HG03378 (cell line): ENCODE results near the gene VSIR.

Source experiments
- ATAC-seq: cut with Tn5 transposase; IDR thresholded peaks from one replicate; pipeline ENCODE4 v1.9.1; 2021; ENCODE audit warnings: mild to moderate bottlenecking, moderate library complexity; ENCODE audit not compliant: unreplicated experiment

Gene VSIR

GRCh38 chr10:71765906-71766716, 7.2 kb downstream of the VSIR start:
- no peak for ATAC-seq

DNA sequence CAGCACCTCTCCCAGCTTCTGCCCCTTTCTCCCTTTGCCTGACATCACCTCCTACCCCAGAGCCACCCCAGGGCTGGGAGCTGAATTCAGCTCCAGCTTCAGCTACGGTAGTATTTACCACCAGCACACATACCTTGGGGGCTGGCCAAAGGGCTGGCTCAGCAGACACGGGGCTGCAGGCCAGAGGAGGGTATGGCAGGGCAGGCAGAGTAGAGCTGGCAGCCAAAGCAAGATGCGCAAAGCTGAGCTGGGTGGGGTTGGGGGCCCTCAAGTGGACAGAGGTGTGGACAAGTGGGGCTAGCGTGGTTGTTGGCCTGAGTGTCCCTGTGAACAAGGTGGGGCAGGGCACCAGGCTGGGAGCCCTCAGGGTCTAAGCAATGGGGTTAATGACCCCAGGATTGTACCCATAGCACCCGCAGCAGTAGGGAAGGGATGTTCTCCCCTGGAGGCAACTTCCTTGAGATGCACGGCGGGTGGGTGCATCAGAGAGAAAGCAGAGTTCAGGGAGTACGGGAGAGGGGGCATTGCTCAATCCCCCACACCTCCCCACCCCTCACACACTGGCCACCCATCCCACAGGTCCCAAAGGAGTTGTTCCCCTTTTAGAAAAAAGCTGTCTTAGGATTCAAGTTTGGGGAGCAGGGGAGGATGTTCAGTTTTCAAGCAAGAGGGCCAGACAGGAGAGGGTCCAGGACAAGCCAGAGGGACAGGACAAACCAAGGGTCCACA, 8.0 kb downstream of the VSIR start:
- ATAC-seq = no peak

GRCh38 chr10:71763352-71764127, 9.8 kb downstream of the VSIR start:
- ATAC-seq = no peak

DNA sequence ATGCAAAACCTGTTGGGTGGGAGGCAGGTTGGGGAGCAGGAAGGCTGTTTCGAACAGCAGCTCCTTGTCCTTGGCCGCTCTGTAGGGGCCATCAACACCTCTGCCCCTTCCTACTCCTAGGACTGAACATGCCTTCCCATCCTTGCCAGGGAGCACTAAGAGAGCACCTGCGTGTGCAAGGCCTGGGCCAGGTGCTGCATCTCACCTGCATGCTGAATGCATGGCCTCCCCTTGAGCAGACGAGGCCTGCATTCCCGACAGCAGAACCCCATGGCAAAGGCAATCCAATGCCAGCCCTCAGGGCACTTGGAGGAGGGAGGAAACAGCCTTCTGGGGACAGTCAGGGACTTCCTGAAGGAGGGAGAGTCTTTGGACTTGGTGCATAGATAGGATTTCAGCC, 11.0 kb downstream of the VSIR start:
- ATAC-seq = no peak

GRCh38 chr10:71761541-71762113, 11.7 kb downstream of the VSIR start:
- no peak for ATAC-seq

GRCh38 chr10:71761105-71761511, 12.2 kb downstream of the VSIR start:
- ATAC-seq = no peak

GRCh38 chr10:71757399-71757922, 15.9 kb downstream of the VSIR start:
- ATAC-seq = no peak

GRCh38 chr10:71756311-71757191, 16.8 kb downstream of the VSIR start:
- ATAC-seq = no peak

DNA sequence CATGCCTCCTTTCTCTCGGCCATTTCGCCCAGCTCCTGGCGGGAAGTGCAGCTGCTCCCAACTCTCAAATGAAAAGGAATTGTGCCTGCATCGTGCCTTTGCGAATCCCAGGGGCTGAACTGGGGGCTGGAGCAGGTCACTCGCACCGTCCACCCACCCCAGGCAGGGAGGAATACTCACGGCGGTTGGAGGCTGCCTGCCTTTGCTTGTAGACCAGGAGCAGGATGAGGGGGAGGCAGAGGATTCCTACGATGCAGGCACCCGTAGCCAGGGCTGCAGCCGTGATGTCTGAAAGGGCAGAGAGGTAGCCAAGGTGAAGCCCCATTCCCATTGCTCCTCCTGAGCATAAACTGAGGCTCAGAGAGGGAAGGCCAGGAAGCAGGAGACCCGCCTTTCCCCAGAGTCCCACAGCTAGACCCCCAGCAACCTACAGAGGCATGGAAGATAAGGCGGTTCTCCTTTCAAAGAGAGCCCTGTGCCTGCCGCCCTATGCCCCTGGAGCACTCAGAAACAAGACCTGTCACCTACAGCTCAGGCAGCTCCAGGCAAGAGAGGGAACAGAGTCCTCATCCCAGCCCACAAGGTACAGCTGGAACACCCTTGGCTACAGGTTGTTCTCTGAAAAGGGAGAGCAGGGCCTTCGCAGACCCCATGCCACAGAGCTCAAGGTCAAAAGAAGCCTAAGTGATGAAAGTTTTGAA, 18.0 kb downstream of the VSIR start:
- no peak for ATAC-seq

GRCh38 chr10:71754562-71754961, 18.8 kb downstream of the VSIR start:
- no peak for ATAC-seq

- no peak for ATAC-seq
These were observed 19.3 kb downstream of the VSIR start for GRCh38 chr10:71753960-71754505.

- ATAC-seq = no peak
These were observed 20.0 kb downstream of the VSIR start for GRCh38 chr10:71753091-71753959.

DNA sequence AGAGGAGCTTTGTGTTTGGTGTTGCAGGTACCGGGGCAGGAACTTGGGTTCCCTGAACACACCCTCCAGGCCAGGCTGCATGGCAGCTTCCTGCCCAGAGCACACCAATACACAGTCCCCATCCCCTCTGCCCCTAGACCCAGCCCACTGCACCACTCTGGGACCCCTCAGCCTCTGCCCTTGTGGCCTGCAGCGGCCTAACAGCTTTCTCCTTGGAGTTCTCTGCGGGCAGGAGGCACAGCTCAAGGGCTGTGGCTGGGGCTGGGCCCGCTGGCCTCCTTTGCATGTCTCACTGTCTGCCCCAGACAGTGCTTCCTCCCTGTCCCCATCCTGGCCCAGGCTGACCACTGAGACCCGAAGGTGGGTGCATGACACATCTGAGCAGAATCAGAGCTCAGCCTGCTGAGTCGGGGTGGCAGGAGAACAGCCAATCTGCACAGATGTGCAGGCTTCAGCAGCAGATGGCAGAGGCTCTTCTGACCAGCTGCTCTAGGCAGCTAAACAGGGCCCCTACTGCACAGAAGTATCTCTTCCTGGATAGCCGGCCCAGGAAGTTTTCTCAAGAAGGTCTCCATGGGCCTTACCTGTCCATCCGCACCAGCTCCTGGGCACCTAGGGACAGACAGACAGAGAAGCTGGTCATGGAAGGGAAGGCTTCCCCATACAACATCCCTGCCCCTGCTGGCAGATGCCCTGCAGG, 20.8 kb downstream of the VSIR start:
- no peak for ATAC-seq

DNA sequence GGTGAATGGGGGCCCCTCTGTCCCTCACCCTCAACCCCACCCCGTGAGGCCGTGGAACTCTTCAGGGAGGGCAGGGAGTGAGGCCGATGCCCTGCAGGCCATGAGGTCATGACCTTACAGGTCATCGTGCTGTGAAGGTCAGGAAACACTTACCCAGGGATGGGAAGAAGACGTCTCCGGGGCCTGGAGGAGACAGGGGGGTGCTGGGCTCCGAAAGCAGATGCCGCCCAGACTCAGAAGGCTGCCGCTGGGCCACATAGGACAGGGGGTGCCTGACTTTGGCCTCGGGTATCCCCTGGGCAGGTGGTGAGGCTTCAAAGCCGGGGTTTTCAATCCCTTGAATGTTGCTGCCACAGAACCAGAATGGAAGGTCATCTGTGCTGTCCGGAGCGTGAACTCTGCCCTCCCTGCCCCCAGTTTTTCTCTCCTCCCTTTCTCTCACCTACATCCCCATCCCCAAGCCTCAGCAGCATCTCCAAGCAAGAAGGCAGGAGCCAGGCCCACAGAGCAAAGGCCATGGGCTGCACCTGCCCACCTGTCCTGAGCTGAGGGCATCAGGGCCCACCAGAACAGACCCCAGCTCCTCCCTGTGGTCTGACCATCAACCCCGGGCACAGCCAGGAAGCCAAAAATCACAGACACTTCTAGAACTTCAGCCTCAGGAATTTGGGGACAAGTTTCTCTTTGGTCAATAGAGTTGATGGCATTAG, 21.6 kb downstream of the VSIR start:
- no peak for ATAC-seq

DNA sequence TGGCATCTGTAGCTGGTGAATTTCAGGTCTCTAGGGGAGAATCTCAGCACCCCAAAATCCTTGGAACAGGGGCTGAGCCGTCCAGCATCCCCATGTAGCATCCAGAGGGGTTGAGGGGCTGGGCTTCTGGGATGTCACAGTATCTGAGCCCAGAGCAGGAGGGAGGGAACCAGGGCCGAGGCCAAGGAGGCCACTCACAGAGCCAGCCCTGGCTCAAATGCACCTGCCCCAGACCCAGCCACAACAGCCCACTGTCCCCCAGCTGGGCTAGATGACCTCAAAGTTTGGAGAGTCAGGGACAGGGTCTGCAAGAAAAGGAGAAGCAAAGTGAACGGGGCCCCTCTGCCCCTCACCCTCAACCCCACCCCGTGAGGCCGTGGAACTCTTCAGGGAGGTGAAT, 22.3 kb downstream of the VSIR start:
- no peak for ATAC-seq

GRCh38 chr10:71750124-71750841, 23.0 kb downstream of the VSIR start:
- no peak for ATAC-seq
